ENCODE measurements around the gene TEKTIP1.

TEKTIP1 gene

DNA sequence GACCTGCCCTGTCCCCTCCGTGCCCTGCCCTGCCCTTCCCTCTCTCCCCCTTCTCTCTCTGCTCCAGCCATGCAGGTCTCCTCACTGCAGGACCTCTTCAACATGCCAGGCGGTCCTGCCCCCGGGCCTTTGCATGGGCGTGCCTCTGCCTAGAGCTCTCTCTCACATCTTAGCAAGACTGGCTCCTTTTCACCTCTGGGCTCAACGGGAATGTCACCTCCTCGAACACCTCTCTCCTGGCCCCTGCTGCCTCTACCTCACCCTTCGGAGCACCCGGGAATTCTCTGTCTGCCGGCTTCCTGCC is 12.8 kb downstream of the TEKTIP1 start:
- no peak for DNase-seq (ENCODE audit: low read depth, low spot score)
- in situ Hi-C loops (cut with HindIII; ENCODE audit: low sequenced_read_pairs) = no loop called here
- H3K4me3 ChIP-seq (ENCODE audit: low read depth, low read length) = no peak overlapping the region
- TF ChIP-seq, protein P1, sequence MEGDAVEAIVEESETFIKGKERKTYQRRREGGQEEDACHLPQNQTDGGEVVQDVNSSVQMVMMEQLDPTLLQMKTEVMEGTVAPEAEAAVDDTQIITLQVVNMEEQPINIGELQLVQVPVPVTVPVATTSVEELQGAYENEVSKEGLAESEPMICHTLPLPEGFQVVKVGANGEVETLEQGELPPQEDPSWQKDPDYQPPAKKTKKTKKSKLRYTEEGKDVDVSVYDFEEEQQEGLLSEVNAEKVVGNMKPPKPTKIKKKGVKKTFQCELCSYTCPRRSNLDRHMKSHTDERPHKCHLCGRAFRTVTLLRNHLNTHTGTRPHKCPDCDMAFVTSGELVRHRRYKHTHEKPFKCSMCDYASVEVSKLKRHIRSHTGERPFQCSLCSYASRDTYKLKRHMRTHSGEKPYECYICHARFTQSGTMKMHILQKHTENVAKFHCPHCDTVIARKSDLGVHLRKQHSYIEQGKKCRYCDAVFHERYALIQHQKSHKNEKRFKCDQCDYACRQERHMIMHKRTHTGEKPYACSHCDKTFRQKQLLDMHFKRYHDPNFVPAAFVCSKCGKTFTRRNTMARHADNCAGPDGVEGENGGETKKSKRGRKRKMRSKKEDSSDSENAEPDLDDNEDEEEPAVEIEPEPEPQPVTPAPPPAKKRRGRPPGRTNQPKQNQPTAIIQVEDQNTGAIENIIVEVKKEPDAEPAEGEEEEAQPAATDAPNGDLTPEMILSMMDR (IDR thresholded peaks at IDR 0.05; ENCODE audit: low read depth, low read length) = no peak

GRCh38 chr19:3554254-3555083 is 15.5 kb downstream of the TEKTIP1 start:
- in situ Hi-C loops (cut with HindIII; ENCODE audit: low sequenced_read_pairs) = no loop called here
- no peak for DNase-seq (ENCODE audit: low read depth, low spot score)
- TF ChIP-seq, protein P1 (IDR thresholded peaks at IDR 0.05; ENCODE audit: low read depth, low read length) = no peak
- no peak overlapping the region for H3K4me3 ChIP-seq (ENCODE audit: low read depth, low read length)

GRCh38 chr19:3555653-3556422 is 16.9 kb downstream of the TEKTIP1 start:
- in situ Hi-C loops (cut with HindIII; ENCODE audit: low sequenced_read_pairs) = no loop called here
- TF ChIP-seq, protein P1 (IDR thresholded peaks at IDR 0.05; ENCODE audit: low read depth, low read length) = no peak
- no peak for DNase-seq (ENCODE audit: low read depth, low spot score)
- H3K4me3 ChIP-seq (ENCODE audit: low read depth, low read length) = peak overlapping the region; percentile 64

DNA sequence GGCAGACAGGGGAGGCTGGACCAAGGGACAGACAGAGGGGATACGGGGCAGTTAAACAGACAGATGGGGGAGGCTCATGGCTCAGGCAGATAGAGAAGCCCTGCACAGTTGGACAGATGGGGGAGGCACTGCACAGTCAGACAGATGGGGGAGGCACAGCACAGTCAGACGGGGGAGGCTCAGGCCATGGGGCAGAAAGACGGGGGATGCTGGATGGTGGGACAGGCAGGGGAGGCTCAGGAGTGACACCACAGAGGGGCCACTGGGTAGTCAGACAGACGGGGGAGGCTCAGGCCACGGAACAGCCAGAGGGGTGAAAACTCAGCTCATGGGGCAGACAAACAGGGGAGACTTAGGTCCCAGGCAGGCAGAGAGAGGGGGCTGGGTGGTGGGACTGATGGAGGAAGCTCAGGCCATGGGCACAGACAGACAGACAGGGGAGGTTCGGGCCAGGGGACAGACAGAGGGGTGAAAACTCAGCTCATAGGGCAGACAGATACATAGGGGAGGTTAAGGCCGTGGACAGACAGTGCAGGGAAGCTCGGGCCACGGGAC is 17.5 kb downstream of the TEKTIP1 start:
- in situ Hi-C loops (cut with HindIII; ENCODE audit: low sequenced_read_pairs) = no loop called here
- TF ChIP-seq, protein P1 (IDR thresholded peaks at IDR 0.05; ENCODE audit: low read depth, low read length) = no peak
- H3K4me3 ChIP-seq (ENCODE audit: low read depth, low read length) = peak overlapping the region; percentile 64
- no peak for DNase-seq (ENCODE audit: low read depth, low spot score)

DNA sequence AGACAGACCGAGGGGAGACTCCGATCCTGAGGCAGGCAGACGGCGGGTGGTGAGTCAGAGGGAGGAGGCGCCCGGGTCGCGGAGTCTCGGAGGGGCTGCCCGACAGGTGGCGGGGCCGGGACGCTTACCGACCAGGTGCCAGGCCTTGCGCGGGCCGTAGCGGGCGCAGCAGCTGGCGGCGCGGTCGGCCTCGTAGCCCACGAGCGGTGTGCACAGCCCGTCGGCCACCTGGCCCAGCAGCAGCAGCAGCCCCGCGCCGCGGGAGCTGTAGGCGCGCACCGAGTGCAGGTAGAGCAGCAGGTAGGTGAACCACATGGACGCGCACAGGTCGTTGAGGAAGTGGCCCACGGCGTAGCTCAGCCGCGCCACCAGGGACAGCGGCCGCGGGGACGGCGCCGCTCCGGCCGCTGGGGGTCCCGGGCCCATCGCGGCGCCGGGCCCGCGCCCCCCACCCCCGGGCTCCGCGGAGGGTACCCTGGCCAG is 18.0 kb downstream of the TEKTIP1 start:
- H3K4me3 ChIP-seq (ENCODE audit: low read depth, low read length) = peak overlapping the region; percentile 64
- TF ChIP-seq, protein P1 (IDR thresholded peaks at IDR 0.05; ENCODE audit: low read depth, low read length) = no peak
- in situ Hi-C loops (cut with HindIII; ENCODE audit: low sequenced_read_pairs) = no loop called here
- no peak for DNase-seq (ENCODE audit: low read depth, low spot score)

- in situ Hi-C loops (cut with HindIII; ENCODE audit: low sequenced_read_pairs) = no loop called here
- peak within 1 kb of the TSS; percentile 64 for H3K4me3 ChIP-seq (ENCODE audit: low read depth, low read length)
- TF ChIP-seq, protein P1 (IDR thresholded peaks at IDR 0.05; ENCODE audit: low read depth, low read length) = no peak
- DNase-seq (ENCODE audit: low read depth, low spot score) = peak; percentile 92
Observed at GRCh38 chr19:3557461-3558248, 18.7 kb downstream of the TEKTIP1 start, which contains the start of gene MFSD12. TSS of gene MFSD12 (minus strand) at chr19:3557586. CDS start at chr19:3557403, 183 bp downstream.

Measured in astrocyte of the spinal cord (primary cell).